HEK293T (cell line): ENCODE measurements around the gene ROS1.

Source experiments
- CTBP1 ChIP-seq: fragments of 450-650 bp; IDR thresholded peaks from 2 replicates; pipeline ENCODE4 v1.6.1; 2016; ENCODE audit warnings: borderline replicate concordance
- FOXM1 ChIP-seq: fragments of 450-650 bp; IDR thresholded peaks from 2 replicates; pipeline ENCODE4 v1.6.1; 2017; ENCODE audit warnings: mild to moderate bottlenecking, borderline replicate concordance
- HDGF ChIP-seq: fragments of 450-650 bp; IDR thresholded peaks from 2 replicates; pipeline ENCODE4 v1.6.1; 2017; ENCODE audit warnings: antibody characterized with exemption, borderline replicate concordance
- PKNOX1 ChIP-seq: fragments of 450-650 bp; IDR thresholded peaks from 2 replicates; pipeline ENCODE4 v1.6.1; 2016

- no peak for TF ChIP-seq CTBP1
- no peak for TF ChIP-seq FOXM1
- no peak for TF ChIP-seq HDGF
- no peak for TF ChIP-seq PKNOX1
Observed at GRCh38 chr6:117309069-117309468, 116.7 kb downstream of the ROS1 start.
